Activated CD4-positive, alpha-beta T cell treated with anti-CD3 and anti-CD28 coated beads for 36 hours (primary cell): Measurements from ENCODE around the gene NFKBIZ. TPM values are rescaled to one million over a fixed set of nuclear protein-coding genes. Genes with fewer than 3 reads are reported as not detected.

ENCODE experiments used
- ATAC-seq: fragments of 200-7000 bp; cut with Tn5 transposase; one replicate; pipeline ENCODE4 v1.10.0; 2021; ENCODE audit warnings: mild to moderate bottlenecking, moderate library complexity
- CTCF ChIA-PET: fragments of 350-600 bp; sonication (Branson Sonifier 250); formaldehyde crosslinking; loops from one replicate; lab custom pipeline; 2021; ENCODE audit warnings: antibody characterized with exemption; lab: Charles Lee
- POLR2A ChIA-PET: fragments of 350-600 bp; sonication (Branson Sonifier 250); formaldehyde crosslinking; loops from one replicate; lab custom pipeline; 2021; ENCODE audit warnings: antibody characterized with exemption, inconsistent platforms; lab: Charles Lee
- DNase-seq: peaks from one replicate; pipeline ENCODE4 v3.0.0-alpha.2; 2020
- H3K27ac Mint-ChIP-seq: one replicate; pipeline ENCODE4 v1.8.0; 2021; ENCODE audit warnings: mixed read lengths
- H3K27me3 Mint-ChIP-seq: one replicate; pipeline ENCODE4 v1.8.0; 2021; ENCODE audit warnings: mixed read lengths
- H3K36me3 Mint-ChIP-seq: one replicate; pipeline ENCODE4 v1.8.0; 2021; ENCODE audit warnings: low read depth, mixed read lengths
- H3K4me1 Mint-ChIP-seq: one replicate; pipeline ENCODE4 v1.8.0; 2021; ENCODE audit warnings: mixed read lengths
- H3K4me3 Mint-ChIP-seq: one replicate; pipeline ENCODE4 v1.8.0; 2021; ENCODE audit warnings: mild to moderate bottlenecking, moderate library complexity, mixed read lengths
- H3K9me3 Mint-ChIP-seq: one replicate; pipeline ENCODE4 v1.8.0; 2021; ENCODE audit warnings: low read depth, mixed read lengths
- intact Hi-C, 2 experiments: fragments of 100-400 bp; cut with DNase I in 1 of 2; cut with micrococcal nuclease in 1 of 2; formaldehyde crosslinking; loops; one replicate each; pipeline versions ENCODE4 v1.14.2 to v1.15.1; 2022 to 2024; cut with DNase I, micrococcal nuclease
- total RNA-seq, 2 experiments: library from RNA; stranded (reverse); gene quantifications; one replicate each; pipeline ENCODE4 v1.2.3, GENCODE V29; 2021

The NFKBIZ gene
- total RNA-seq, 2 experiments from 2014 or later = 47.8 to 56.7 TPM

DNA sequence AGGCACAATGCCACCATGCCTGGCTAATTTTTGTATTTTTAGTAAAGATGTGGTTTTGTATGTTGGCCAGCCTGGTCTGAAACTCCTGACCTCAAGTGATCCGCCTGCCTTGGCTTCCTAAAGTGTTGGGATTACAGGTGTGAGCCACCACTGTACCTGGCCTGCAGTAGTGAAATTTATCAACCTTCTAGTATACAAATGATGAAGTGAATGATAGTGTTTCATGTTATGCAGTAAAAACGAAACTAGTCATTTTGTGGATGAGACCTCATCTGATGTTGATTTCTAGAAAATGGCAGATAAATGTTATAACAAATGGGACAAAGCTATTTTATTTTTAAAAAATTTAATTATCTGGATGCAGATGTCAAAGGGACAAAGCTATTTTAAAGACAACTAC is 37.4 kb upstream of the NFKBIZ start:
- CTCF ChIA-PET = interaction anchor here (0.7 to 8.8 kb wide), 11 partner anchors 8 to 417 kb away, joined by 3 to 115 read pairs (median 6); partner anchors contain the start of gene NFKBIZ
- peaks cover 9% of the 10 kb centered on the region for H3K36me3 Mint-ChIP-seq
- DNase-seq (no peak), ATAC-seq (peak; percentile 54)
- H3K4me1 Mint-ChIP-seq = peaks cover 53% of the 10 kb centered on the region
- no peak overlapping the region for H3K4me3 Mint-ChIP-seq
- H3K9me3 Mint-ChIP-seq = no peaks in the 10 kb centered on the region
- H3K27me3 Mint-ChIP-seq = no peaks in the 10 kb centered on the region
- H3K27ac Mint-ChIP-seq = no peak overlapping the region
- intact Hi-C loops = loop anchor here (2.0 to 10.0 kb wide), 5 partner anchors 40 to 903 kb away; no protein-coding TSS in a partner anchor
- POLR2A ChIA-PET = interaction anchor here (0.9 to 1.8 kb wide), 2 partner anchors 16 to 40 kb away, joined by 4 to 7 read pairs; no protein-coding TSS in a partner anchor

- Mint-ChIP-seq H3K4me1 (peaks cover 55% of the 10 kb centered on the region), H3K27ac (no peak overlapping the region), H3K4me3 (no peak overlapping the region), H3K9me3 (no peaks in the 10 kb centered on the region), H3K27me3 (no peaks in the 10 kb centered on the region), H3K36me3 (peaks cover 18% of the 10 kb centered on the region)
- ChIA-PET POLR2A (interaction anchor here (0.6 to 1.8 kb wide), 3 partner anchors 15 to 605 kb away, joined by 3 to 7 read pairs (median 4); no protein-coding TSS in a partner anchor), CTCF (interaction anchor here (0.8 to 8.8 kb wide), 12 partner anchors 9 to 607 kb away, joined by 3 to 115 read pairs (median 5); partner anchors contain the start of gene NFKBIZ)
- intact Hi-C loops = loop anchor here (1.0 to 10.0 kb wide), 6 partner anchors 39 to 902 kb away; no protein-coding TSS in a partner anchor
- no peak for DNase-seq
- no peak for ATAC-seq
These were observed 36.4 kb upstream of the NFKBIZ start for GRCh38 chr3:101812895-101813294.

GRCh38 chr3:101813817-101814440 is 35.4 kb upstream of the NFKBIZ start:
- H3K27ac Mint-ChIP-seq = no peak overlapping the region
- ChIA-PET POLR2A (interaction anchor here (0.7 kb wide), 1 partner anchor 45 kb away, joined by 3 read pairs; no protein-coding TSS in a partner anchor), CTCF (interaction anchor here (0.6 to 8.8 kb wide), 31 partner anchors 8 to 723 kb away, joined by 3 to 115 read pairs (median 4); no protein-coding TSS in a partner anchor)
- no peaks in the 10 kb centered on the region for H3K9me3 Mint-ChIP-seq
- H3K4me1 Mint-ChIP-seq = peaks cover 54% of the 10 kb centered on the region
- H3K4me3 Mint-ChIP-seq = no peak overlapping the region
- ATAC-seq (no peak), DNase-seq (no peak)
- H3K36me3 Mint-ChIP-seq = peaks cover 19% of the 10 kb centered on the region
- no peaks in the 10 kb centered on the region for H3K27me3 Mint-ChIP-seq
- intact Hi-C loops = loop anchor here (1.0 to 10.0 kb wide), 7 partner anchors 35 to 901 kb away; partner anchors contain the start of gene NFKBIZ (in 1 of the 2)

DNA sequence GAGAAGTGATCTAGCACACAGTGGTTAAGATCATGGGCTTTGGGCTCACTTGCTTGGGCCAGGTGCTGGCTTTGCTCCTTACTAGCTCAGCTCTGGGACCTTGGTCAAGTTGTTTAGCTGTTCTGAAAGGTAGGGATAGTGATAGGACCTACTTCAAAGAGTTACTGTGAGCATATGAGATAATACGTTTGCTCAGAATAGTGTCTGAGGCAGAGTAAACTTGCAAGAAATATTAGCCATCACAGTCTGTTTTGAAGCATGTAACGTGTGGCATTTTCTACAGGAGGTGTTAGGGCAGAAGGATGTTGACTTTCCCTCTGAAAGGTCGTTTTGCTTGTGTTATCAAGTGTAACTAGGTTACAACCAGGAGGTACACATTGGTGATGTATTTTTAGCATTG is 34.5 kb upstream of the NFKBIZ start:
- peak; percentile 21 for ATAC-seq

DNA sequence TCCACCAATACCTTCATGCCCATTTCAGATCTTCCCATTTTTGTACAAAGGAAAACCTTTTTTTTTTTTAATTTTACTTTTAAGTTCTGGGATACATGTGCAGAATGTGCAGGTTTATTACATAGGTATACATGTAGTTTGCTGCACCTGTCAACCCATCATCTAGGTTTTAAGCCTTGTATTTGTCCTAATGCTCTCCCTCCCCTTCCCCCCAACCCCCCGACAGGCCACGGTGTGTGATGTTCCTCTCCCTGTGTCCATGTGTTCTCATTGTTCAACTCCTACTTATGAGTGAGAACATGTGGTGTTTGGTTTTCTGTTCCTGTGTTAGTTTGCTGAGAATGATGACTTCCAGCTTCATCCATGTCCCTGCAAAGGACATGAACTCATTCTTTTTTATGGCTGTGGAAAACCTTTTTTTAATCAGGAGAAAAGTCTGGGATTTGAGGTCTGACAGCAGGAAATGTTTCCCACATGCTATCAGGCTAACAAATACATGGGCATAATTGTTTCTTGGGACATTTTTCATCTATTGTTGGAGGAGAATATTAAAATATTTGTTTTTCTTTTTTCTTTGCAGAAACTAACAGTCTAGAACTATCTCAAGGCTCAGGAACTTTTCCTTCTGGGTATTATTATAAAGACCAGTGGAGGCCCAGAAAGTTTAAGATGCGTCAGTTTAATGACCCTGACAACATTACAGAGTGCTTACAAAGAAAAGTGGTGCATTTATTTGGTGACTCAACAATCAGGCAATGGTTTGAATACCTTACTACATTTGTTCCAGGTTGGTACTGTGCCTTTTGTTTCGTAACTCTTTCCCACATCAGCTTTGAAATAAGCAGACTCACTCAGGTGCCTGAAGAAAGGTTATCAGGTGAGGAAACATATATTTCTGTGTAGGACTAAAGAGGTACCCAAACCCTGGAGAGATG is 32.8 kb upstream of the NFKBIZ start:
- no peak for ATAC-seq
- intact Hi-C loops = loop anchor here in 1 of 2 experiments (10.0 kb wide), 1 partner anchor 898 kb away; no protein-coding TSS in a partner anchor
- peaks cover 52% of the 10 kb centered on the region for H3K4me1 Mint-ChIP-seq
- no peaks in the 10 kb centered on the region for H3K27me3 Mint-ChIP-seq
- CTCF ChIA-PET = interaction anchor here (0.6 to 2.9 kb wide), 8 partner anchors 10 to 446 kb away, joined by 3 to 17 read pairs (median 5); no protein-coding TSS in a partner anchor
- no peaks in the 10 kb centered on the region for H3K9me3 Mint-ChIP-seq
- no peak overlapping the region for H3K27ac Mint-ChIP-seq
- H3K4me3 Mint-ChIP-seq = no peak overlapping the region
- POLR2A ChIA-PET = no interaction called here
- no peak for DNase-seq
- H3K36me3 Mint-ChIP-seq = peaks cover 30% of the 10 kb centered on the region

More for the DNA sequence above, 34.5 kb upstream of the NFKBIZ start:
- DNase-seq = no peak
- Mint-ChIP-seq H3K27me3 (no peaks in the 10 kb centered on the region), H3K36me3 (peaks cover 24% of the 10 kb centered on the region), H3K4me1 (peaks cover 53% of the 10 kb centered on the region), H3K9me3 (no peaks in the 10 kb centered on the region), H3K27ac (peak overlapping the region; percentile 4), H3K4me3 (no peak overlapping the region)
- ChIA-PET CTCF (interaction anchor here (0.8 to 8.8 kb wide), 21 partner anchors 9 to 722 kb away, joined by 3 to 115 read pairs (median 5); no protein-coding TSS in a partner anchor), POLR2A (interaction anchor here (0.7 kb wide), 1 partner anchor 45 kb away, joined by 3 read pairs; no protein-coding TSS in a partner anchor)
- intact Hi-C loops = loop anchor here (1.0 to 10.0 kb wide), 5 partner anchors 34 to 900 kb away; partner anchors contain the start of gene NFKBIZ (in 1 of the 2)

DNA sequence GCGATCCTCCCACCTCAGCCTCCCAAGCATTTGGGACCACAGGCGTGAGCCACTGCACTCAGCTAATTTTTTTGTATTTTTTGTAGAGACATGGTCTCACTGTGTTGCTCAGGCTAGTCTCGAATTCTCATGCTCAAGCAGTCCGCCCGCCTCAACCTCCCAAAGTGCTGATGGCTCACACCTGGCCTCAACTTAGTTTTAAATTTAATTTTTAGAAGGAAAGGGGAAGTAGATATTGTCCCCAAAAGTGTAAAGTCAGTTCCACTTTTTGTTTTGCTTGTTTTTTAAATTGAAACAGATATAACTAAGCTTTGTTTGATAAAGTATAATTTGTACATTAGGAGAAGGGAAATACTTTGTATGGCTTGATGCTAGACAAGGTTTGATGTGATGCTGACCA is 31.3 kb upstream of the NFKBIZ start:
- ChIA-PET CTCF (interaction anchor here (1.2 to 2.9 kb wide), 6 partner anchors 9 to 411 kb away, joined by 4 to 17 read pairs (median 6); no protein-coding TSS in a partner anchor), POLR2A (no interaction called here)
- H3K4me1 Mint-ChIP-seq = peaks cover 50% of the 10 kb centered on the region
- no peak overlapping the region for H3K4me3 Mint-ChIP-seq
- DNase-seq (no peak), ATAC-seq (no peak)
- no peak overlapping the region for H3K27ac Mint-ChIP-seq
- H3K27me3 Mint-ChIP-seq = no peaks in the 10 kb centered on the region
- H3K9me3 Mint-ChIP-seq = no peaks in the 10 kb centered on the region
- intact Hi-C loops = loop anchor here in 1 of 2 experiments (10.0 kb wide), 1 partner anchor 897 kb away; no protein-coding TSS in a partner anchor
- H3K36me3 Mint-ChIP-seq = peaks cover 39% of the 10 kb centered on the region

DNA sequence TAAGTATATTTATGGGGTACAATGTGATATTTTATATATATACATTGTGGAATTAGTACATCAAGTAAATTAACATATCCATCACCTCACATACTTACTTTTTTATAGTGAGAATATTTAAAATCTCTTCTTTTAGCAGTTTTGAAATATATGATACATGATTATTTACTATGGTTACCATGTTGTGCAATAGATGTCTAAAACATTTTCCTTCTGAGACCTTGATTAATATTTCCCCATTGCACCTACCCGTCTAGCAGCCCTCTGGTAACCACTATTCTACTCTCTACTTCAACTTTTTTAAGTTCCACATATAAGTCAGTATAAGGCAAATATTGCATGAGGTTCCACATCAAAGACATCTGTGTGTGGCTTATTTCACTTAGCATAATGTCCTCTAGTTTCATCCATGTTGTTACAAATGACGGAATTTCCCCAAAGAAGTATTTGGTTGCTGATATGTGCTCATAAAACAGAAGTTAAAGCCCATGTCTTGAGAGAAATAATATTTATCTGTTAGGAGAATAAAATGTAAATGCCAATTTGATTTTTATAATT is 29.6 kb upstream of the NFKBIZ start:
- POLR2A ChIA-PET = no interaction called here
- peaks cover 45% of the 10 kb centered on the region for H3K4me1 Mint-ChIP-seq
- DNase-seq (no peak), ATAC-seq (peak; percentile 67)
- H3K36me3 Mint-ChIP-seq = peaks cover 40% of the 10 kb centered on the region
- H3K4me3 Mint-ChIP-seq = no peak overlapping the region
- no peaks in the 10 kb centered on the region for H3K9me3 Mint-ChIP-seq
- H3K27ac Mint-ChIP-seq = no peak overlapping the region
- CTCF ChIA-PET = interaction anchor here (3.7 kb wide), 1 partner anchor 409 kb away, joined by 19 read pairs; no protein-coding TSS in a partner anchor
- H3K27me3 Mint-ChIP-seq = no peaks in the 10 kb centered on the region
- intact Hi-C loops = loop anchor here in 1 of 2 experiments (10.0 kb wide), 1 partner anchor 895 kb away; no protein-coding TSS in a partner anchor

DNA sequence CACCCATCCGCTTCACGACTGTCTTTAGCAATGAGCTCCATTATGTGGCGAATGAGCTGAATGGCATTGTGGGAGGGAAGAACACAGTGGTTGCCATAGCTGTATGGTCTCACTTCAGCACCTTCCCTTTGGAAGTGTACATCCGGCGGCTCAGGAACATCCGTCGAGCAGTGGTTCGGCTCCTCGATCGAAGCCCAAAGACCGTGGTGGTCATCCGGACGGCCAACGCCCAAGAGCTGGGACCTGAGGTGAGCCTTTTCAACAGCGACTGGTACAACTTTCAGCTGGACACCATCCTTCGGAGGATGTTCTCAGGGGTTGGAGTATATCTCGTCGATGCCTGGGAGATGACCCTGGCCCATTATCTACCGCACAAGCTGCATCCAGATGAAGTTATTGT is 27.8 kb upstream of the NFKBIZ start:
- no peak overlapping the region for H3K4me3 Mint-ChIP-seq
- H3K27ac Mint-ChIP-seq = no peak overlapping the region
- peaks cover 51% of the 10 kb centered on the region for H3K4me1 Mint-ChIP-seq
- H3K36me3 Mint-ChIP-seq = peaks cover 44% of the 10 kb centered on the region
- intact Hi-C loops = no loop called here
- ChIA-PET CTCF (interaction anchor here (1.4 to 4.1 kb wide), 7 partner anchors 7 to 407 kb away, joined by 3 to 37 read pairs (median 14); no protein-coding TSS in a partner anchor), POLR2A (no interaction called here)
- DNase-seq (no peak), ATAC-seq (no peak)
- no peaks in the 10 kb centered on the region for H3K27me3 Mint-ChIP-seq
- no peaks in the 10 kb centered on the region for H3K9me3 Mint-ChIP-seq

- POLR2A ChIA-PET = interaction anchor here (0.6 kb wide), 1 partner anchor 18 kb away, joined by 3 read pairs; no protein-coding TSS in a partner anchor
- intact Hi-C loops = no loop called here
- H3K27ac Mint-ChIP-seq = no peak overlapping the region
These were observed 25.8 kb upstream of the NFKBIZ start for GRCh38 chr3:101823525-101823924.

DNA sequence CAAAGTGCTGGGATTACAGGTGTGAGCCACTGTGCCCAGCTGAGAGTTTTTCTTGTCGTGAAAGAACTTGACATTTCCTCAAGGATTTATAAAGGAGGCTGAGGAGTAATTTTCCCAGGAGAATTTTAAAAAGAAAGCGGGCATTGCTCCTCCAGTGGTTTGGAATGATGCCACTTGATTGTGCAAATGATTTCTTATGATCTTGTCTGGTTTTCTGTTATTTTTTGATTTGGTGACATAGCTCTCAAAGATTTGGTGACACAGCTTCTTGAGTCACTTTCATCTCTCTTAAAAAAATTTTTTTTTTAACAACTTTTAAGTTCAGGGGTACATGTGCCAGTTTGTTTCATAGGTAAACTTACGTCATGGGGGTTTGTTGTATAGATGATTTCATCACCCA is 24.6 kb upstream of the NFKBIZ start:
- no peak overlapping the region for H3K4me3 Mint-ChIP-seq

More at GRCh38 chr3:101823525-101823924, 25.8 kb upstream of the NFKBIZ start:
- ATAC-seq (no peak), DNase-seq (no peak)
- H3K4me3 Mint-ChIP-seq = no peak overlapping the region
- CTCF ChIA-PET = interaction anchor here (0.7 to 4.1 kb wide), 7 partner anchors 9 to 406 kb away, joined by 3 to 37 read pairs (median 14); no protein-coding TSS in a partner anchor
- peaks cover 49% of the 10 kb centered on the region for H3K4me1 Mint-ChIP-seq
- no peaks in the 10 kb centered on the region for H3K9me3 Mint-ChIP-seq
- no peaks in the 10 kb centered on the region for H3K27me3 Mint-ChIP-seq
- peaks cover 32% of the 10 kb centered on the region for H3K36me3 Mint-ChIP-seq

More for the DNA sequence above, 24.6 kb upstream of the NFKBIZ start:
- Mint-ChIP-seq H3K9me3 (no peaks in the 10 kb centered on the region), H3K36me3 (peaks cover 35% of the 10 kb centered on the region), H3K27me3 (no peaks in the 10 kb centered on the region), H3K4me1 (peaks cover 54% of the 10 kb centered on the region), H3K27ac (no peak overlapping the region)
- POLR2A ChIA-PET = interaction anchor here (1.2 kb wide), 1 partner anchor 28 kb away, joined by 5 read pairs; no protein-coding TSS in a partner anchor
- intact Hi-C loops = loop anchor here (5.0 kb wide), 2 partner anchors 338 to 403 kb away; no protein-coding TSS in a partner anchor
- DNase-seq (no peak), ATAC-seq (no peak)
- CTCF ChIA-PET = interaction anchor here (0.5 to 4.1 kb wide), 6 partner anchors 11 to 639 kb away, joined by 3 to 37 read pairs (median 4); no protein-coding TSS in a partner anchor
